GM20431 (cell line): ENCODE data around the gene LRIT2.

Experiments used
- in situ Hi-C: fragments of 300-500 bp; cut with MseI, MboI; formaldehyde crosslinking; loops from one replicate; pipeline ENCODE4 v1.15.0; 2020; ENCODE audit warnings: low sequenced_read_pairs; ENCODE audit not compliant: unreplicated experiment

Gene LRIT2

GRCh38 chr10:84225427-84226173 lies at the start of gene LRIT2:
Gene LRIT2, minus strand, starts transcription at chr10:84225544. Its CDS starts 24 bp downstream, at chr10:84225520.
- in situ Hi-C loops: no loop called here

GRCh38 chr10:84270708-84271107 lies 45.4 kb upstream of the LRIT2 start:
- in situ Hi-C loops: no loop called here

- in situ Hi-C loops: loop anchor here (10.0 kb wide), 1 partner anchor 265 kb away; no protein-coding TSS in a partner anchor
Measured at GRCh38 chr10:84269773-84270172, 44.4 kb upstream of the LRIT2 start.

GRCh38 chr10:84269162-84269561 lies 43.8 kb upstream of the LRIT2 start:
- in situ Hi-C loops: loop anchor here (10.0 kb wide), 1 partner anchor 266 kb away; no protein-coding TSS in a partner anchor

- in situ Hi-C loops: loop anchor here (10.0 kb wide), 1 partner anchor 267 kb away; no protein-coding TSS in a partner anchor
Measured at GRCh38 chr10:84267503-84268126, 42.3 kb upstream of the LRIT2 start.

GRCh38 chr10:84265418-84265817 lies 40.1 kb upstream of the LRIT2 start:
- in situ Hi-C loops: loop anchor here (10.0 kb wide), 1 partner anchor 269 kb away; no protein-coding TSS in a partner anchor

GRCh38 chr10:84264611-84265141 lies 39.3 kb upstream of the LRIT2 start:
- in situ Hi-C loops: loop anchor here (10.0 kb wide), 1 partner anchor 270 kb away; no protein-coding TSS in a partner anchor

- in situ Hi-C loops: loop anchor here (10.0 kb wide), 1 partner anchor 271 kb away; no protein-coding TSS in a partner anchor
Measured at GRCh38 chr10:84263716-84264115, 38.4 kb upstream of the LRIT2 start.

GRCh38 chr10:84262190-84262956 lies 37.0 kb upstream of the LRIT2 start:
- in situ Hi-C loops: loop anchor here (10.0 kb wide), 1 partner anchor 272 kb away; no protein-coding TSS in a partner anchor

GRCh38 chr10:84261236-84261915 lies 36.0 kb upstream of the LRIT2 start:
- in situ Hi-C loops: loop anchor here (10.0 kb wide), 1 partner anchor 273 kb away; no protein-coding TSS in a partner anchor

- in situ Hi-C loops: no loop called here
Measured at GRCh38 chr10:84258034-84258695, 32.8 kb upstream of the LRIT2 start.

- in situ Hi-C loops: no loop called here
Measured at GRCh38 chr10:84257343-84258020, 32.1 kb upstream of the LRIT2 start.

- in situ Hi-C loops: no loop called here
Measured at GRCh38 chr10:84256510-84257342, 31.4 kb upstream of the LRIT2 start.

GRCh38 chr10:84254552-84255478 lies 29.5 kb upstream of the LRIT2 start:
- in situ Hi-C loops: no loop called here

GRCh38 chr10:84248794-84249193 lies 23.4 kb upstream of the LRIT2 start:
- in situ Hi-C loops: no loop called here

GRCh38 chr10:84247496-84247895 lies 22.2 kb upstream of the LRIT2 start:
- in situ Hi-C loops: no loop called here
